HG03457 (cell line): ENCODE data around the gene RNF166.
A peak's percentile ranks its signal among the peaks of the same experiment; 100 is the strongest.

Experiments
- ATAC-seq: cut with Tn5 transposase; IDR thresholded peaks from one replicate; pipeline ENCODE4 v1.9.1; 2021; ENCODE audit warnings: moderate number of reproducible peaks; ENCODE audit not compliant: unreplicated experiment

RNF166 gene, protein sequence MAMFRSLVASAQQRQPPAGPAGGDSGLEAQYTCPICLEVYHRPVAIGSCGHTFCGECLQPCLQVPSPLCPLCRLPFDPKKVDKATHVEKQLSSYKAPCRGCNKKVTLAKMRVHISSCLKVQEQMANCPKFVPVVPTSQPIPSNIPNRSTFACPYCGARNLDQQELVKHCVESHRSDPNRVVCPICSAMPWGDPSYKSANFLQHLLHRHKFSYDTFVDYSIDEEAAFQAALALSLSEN

GRCh38 chr16:88706229-88706964, at the start of gene RNF166, which contains the start of gene CTU2:
Gene RNF166, minus strand, starts transcription at chr16:88706408. Its CDS starts 83 bp downstream, at chr16:88706325.
Gene CTU2, plus strand, starts transcription at chr16:88706503. Its CDS starts 28 bp downstream, at chr16:88706531.
- peak; percentile 48 for ATAC-seq

- no peak for ATAC-seq
Measured at GRCh38 chr16:88754912-88755744, 48.9 kb upstream of the RNF166 start.

DNA sequence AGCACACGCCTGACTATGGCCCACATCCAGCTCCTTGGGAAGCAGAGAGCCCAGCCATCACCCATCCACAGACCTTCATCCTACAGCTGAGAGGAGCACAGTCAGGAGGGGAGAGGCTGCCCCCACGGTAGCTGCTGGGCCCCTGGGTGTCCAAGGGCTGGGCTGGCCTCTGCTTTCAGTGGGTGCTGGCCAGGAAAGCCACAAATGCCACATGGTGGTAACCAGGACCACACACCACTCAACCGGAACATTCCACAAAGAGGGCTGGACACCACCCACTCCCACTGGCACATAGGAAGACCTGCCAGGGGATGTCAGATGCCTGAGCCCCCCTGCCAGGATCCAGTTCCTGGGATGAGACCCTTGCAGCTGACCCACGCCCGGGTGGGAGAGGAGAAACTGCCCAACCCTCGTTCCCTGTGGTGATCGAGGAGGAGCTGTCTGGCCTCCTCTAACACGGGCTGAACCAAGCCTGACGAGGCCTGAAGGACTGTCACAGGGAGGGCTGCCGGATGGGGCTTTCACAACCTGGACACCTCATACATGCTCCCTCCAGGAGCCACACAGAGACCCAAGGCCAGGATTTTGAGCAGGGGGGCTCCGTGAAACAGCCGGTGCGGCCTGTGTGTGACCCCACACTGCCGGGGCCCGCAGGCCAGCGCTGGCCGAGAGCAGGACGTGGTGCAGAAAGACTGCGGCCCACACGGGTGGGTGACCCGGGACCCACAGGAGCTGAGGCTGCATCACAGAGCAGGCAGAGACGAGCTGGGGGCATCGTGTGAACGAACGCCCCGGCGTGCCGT, 48.1 kb upstream of the RNF166 start:
- ATAC-seq, result no peak

GRCh38 chr16:88753602-88754001, 47.4 kb upstream of the RNF166 start:
- no peak for ATAC-seq

GRCh38 chr16:88753191-88753590, 47.0 kb upstream of the RNF166 start:
- ATAC-seq, result no peak

DNA sequence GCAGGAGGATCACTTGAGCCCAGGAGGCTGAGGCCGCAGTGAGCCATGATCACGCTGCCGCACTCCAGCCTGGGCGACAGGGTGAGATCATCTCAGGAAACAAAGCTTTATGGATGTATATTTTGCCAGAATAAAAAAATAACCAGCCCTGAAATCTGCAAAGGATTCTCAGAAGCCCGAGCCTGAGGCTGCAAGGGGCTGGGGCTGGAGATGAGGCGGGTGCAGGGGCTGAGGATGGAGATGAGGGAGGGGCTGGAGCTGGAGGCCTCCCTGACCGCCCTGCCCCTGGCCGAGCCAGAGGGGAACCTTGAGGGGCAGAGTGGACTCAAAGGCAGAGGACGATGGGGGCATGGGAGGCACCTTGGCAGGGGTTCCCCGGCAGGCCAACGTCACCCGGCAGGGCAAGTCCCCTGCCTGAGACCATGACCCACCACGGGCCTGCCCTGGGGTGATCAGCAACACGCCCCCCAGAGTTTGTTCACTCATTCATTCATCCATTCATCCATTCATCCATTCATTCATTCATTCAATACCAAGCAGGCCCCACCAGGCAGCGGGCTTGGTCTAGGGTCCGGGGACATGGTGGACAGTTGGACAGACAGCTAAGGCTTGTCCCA, 46.3 kb upstream of the RNF166 start:
- no peak for ATAC-seq

DNA sequence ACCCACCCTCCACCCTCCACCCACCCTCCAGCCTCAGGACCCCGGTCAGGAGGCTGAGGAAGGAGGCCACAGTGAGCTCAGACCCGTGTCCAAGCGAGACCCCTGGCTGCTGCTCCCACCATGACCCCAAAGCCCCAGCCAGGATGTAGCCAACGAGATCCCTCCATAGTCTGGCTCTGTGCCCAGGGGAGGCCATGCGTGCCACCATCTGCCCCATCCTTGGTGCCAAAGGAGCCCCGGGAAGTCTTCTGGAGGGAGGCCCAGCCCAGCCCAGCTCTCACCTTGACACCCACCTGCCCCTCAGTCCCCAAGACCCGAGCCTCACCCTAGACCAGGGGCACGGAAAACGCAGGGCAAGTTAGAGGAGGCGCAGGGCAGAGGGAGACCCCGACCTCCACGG, 44.6 kb upstream of the RNF166 start:
- ATAC-seq, result no peak

DNA sequence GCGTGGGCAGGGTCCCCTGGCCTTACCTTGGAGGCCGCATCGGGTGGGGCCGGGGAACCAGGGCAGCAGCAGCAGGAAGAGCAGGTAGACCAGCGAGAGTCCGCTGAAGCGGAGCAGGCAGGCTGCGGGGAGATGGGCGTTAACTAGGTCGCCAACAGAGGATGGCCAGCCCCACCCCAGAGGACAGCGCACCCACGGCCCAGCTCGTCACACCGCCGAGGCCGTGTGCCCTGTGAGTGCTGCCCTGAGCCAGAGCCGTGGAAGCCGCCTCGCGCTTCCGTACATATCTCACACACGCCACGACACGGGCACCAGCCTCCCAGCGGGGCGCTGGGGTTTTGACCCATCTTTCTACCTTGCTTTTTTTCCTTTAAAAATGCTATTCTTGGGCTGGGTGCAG, 43.1 kb upstream of the RNF166 start:
- no peak for ATAC-seq

GRCh38 chr16:88748364-88748763, 42.2 kb upstream of the RNF166 start:
- no peak for ATAC-seq

DNA sequence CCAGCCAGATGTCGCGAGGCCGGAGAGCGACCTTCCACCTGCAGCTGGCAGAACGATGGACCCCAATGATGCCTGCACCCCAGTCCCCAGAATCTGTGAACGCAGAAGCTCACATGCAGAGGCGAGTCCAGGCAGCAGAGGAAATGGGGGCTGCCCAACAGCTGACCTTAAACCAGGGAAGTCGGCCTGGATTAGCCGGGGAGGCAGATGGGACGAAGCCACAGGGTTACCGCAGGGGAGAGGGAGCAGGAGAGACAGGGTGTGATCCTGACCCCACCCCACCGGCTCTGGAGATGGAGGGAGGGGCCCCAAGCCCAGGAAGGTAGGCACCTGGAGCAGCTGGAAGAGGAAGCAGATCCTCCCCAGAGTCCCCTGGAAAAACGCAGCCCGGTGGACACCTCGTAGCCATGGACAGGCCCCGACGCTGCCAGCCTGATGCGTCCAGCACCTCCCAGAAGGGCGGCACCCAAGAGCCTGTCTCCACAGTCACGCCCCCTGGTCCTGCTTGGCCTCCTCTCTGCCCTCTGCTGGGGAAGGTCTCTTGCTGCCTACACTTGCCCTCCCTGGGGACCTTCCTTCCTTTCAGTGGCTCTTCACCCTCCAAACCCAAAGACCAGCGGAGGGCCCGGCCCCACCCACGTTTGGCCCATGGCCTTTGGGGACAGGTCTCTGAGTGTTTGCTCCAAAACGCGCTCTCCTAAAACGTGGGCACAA, 41.5 kb upstream of the RNF166 start:
- ATAC-seq, result no peak

GRCh38 chr16:88746506-88746905, 40.3 kb upstream of the RNF166 start:
- ATAC-seq, result no peak

DNA sequence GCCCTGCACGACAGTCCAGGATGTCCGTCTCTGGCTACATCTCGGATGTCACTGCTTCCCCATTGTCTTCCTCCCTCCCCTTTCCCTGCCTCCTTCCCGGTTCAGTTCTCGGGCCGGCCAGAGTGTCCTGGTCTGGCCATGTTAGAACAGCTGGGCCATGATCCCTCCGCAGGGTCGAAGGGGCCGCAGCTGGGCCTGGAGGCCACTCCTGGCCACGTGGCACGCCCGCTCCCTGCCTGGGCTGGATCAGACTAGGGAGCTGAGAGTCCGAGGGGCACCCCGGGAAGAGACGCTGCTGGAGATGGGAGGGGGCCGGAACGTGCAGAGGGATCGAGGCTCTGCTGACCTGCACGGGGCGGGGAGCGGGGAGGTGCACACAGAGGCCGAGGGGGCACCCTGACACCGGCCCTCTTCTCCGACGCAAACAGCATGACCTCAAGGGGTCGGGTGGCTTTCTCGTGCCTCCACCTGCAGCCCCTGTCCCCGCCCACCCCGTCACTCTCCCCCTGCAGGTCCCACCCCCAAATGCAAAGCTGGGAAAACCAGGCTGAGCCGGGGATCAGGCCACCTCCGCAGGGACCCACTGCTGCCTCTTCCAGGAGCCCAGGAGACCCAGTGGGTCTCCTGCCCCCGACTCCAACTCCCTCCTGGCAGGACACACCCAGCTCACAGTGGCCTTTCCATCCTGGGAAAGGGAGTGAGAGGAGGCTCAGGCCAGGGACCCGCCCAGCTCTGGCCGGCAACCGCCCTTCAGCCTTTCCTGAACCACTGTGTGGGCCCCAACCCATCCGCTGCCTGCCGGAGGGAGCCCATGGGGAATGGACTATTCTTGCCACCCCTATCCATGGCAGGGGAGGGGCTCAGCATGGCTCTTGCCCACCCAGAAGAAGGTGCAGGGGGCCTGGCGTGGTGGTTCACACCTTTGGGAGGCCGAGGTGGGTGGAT, 38.6 kb upstream of the RNF166 start:
- no peak for ATAC-seq

GRCh38 chr16:88743693-88744576, 37.7 kb upstream of the RNF166 start:
- ATAC-seq, result no peak

DNA sequence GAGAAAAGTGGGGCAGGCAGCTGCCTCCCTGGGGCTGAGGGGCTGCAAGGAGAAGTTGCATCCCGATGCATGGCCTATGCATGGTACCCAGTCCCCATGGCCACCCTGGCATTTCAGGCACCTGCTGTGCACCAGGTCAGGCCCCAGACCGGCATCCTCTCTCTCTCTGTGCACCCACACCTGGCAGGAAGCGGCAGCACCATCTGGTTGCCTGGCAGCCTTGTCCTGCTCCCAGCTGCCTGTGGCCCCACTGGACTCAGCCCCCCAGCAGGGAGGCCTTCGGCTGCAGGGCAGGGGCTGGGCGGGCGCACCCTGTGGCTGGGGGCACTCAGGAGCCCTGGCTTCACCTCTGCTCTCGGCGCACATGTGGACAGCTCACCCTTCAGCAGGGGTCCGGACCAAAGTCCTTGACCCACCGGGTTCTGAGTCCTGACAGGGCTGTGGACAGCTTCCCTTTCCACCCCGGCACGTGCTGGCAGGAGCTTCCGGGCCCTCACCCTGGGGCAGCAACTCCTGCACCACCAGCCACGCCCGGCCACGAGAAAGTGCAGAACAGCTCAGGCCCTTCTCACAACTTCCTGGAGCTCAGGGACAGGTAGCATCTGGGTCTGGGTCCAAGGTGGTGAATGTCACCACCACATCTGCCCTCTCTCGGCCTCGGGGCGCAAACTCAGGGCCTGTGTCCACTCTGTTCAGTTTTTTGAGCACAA, 36.8 kb upstream of the RNF166 start:
- ATAC-seq, result no peak

- no peak for ATAC-seq
Measured at GRCh38 chr16:88741368-88741767, 35.2 kb upstream of the RNF166 start.

DNA sequence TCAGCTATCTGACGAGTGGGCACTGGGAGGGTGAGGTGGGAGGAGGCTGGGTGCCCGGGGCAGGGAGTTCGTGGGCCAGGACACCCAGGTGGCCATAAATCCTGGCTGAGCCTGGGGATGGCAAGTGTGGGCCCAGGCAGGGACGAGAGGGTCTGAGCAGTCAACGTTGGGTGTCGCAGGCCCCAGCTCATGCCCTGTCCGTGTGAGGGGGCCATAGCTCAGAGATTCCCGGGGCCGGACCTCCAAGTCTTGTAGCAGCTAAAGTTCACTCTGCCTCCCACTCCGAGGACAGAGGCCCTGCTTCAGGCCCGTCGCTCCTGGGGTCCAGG, 34.5 kb upstream of the RNF166 start:
- no peak for ATAC-seq
